Middle frontal gyrus (tissue), 1 donor: ENCODE data around the gene VAMP8.
"Not testable (repeated sequence)": the region's sequence is repeated elsewhere in the genome, so short reads cannot be mapped to it uniquely, and the experiment has no call there.

Experiments used
- DNase-seq: peaks from one replicate; pipeline ENCODE4 v3.0.0-alpha.2; 2015; ENCODE audit warnings: low spot score; ENCODE audit errors: extremely low spot score

The VAMP8 gene

DNA sequence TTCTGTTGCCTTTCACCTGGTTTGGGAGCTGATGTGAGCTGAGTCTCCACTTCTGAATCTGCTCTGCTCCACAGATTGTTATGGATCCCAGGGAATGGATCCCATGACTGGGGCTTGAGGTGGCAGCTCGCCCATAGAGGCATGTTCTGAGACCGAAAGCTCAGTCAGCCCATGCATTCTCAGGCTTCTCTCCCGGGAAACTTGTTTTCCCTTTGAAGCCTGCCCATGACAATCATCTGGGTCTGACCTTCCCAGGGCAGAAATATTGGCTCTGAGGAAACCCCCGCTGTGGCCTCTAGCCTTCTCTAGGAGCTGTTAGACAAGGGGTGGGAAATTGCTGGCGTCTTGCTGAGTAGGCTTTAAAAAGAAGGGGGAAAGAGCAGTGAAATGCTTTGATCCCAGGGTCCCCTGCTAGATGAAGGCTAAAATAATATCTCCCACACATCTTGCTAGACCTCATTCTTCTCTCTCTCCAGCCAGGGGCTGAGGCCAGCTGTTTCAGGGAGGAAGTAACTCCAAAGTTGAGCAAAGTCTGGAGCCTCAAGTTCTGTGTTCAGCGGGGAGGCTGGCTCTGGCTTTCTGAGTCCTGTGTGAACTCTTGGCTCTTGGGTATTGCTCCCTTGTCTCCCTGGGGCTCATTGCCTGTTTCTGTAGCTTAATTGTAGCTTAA, 2.0 kb downstream of the VAMP8 start:
- no peak for DNase-seq

DNA sequence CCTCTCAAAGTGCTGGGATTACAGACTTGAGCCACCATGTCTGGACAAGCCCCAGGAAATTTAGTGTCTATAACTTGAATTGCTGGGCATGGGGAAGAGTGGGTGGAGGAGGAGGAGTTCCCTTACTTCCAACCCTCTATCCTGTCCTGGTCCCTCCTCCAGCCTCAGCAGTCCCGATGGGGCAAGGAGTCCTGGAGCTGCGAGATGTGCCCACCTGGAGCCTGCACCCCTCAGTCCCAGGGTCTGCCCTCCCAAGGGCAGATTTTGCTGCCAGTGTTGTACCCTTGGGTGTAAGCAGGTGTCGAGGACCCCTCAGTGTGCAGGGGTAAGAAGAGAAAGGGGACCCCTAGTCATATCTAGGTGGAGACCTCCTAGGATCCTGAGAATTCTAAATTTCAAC, 2.8 kb downstream of the VAMP8 start:
- DNase-seq = no peak

DNA sequence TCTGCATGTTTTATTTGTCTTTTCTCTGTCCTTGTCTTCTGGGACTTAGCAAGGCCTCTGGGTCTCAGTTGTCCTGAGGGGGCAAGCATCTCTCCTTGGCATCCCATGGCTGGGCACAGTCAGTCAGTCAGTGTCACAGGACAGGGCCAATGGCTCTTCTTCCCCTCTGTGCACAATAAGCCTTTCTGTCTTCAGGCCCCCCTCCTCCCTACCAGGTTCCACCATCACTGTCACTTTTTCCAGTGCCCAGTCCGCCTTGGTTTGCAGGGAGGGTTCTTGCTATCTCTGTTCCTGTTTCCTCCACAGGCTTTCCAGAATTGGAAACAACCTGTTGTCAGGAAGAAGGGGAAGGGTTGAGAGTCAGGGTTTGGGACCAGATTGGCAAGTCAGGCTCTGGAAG, 5.1 kb downstream of the VAMP8 start:
- no peak for DNase-seq

DNA sequence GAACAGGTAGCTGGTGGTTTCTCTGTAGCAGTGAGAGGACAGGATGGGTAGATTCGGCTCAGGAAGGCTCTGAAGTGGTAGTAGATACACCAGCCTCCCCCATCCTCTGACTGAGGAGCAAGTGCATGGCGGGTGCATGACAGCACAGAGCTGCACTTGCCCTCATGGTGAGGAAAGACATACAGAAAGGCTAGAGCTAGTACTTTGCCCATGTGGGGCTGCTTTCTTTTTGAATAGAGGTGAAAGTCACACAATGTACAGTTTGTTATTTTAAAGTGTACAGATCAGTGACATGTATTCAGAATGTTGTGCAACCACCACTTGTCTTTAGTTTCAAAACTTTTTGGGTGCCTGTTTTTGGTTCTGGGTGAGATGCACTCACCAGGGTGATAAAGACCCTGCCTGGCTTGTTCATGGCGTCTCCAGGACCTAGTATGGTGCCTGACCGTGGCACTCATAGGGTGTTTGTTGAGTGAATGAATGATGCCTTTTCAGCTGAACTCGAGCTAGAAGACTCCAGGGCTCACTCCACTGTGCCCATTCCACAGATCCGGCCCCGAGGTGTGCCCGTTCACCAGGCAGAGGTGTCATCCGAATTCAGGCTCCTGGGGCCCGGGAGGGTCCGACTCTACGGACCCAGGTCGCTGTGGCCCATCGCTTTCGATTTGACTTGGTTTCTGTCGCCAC, 6.4 kb downstream of the VAMP8 start:
- DNase-seq = no peak

DNA sequence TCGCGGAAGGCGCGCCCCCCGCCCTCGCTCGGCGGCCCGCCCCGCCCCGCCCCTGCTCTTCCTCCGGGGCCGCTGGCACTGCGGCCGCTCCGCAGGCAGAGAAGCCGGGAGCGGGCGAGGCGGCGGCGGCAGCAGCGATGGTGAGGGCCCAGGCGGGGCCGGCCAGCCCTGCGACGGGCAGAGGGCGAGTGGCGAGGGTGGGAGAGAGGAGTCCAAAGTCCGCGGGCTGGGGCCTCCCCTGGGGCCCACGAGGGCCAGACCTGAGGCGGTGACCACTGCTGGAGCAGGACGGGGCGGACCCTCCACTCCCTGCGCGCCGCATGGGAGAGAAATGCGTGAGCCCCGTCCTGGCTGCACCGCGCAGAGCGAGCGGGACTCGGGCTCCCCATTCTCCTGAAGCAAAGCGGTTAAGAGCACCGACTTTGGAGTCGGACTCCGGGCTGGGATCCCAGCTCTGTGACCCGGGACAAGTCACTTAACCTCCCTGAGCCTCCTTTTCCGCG, 7.0 kb downstream of the VAMP8 start, which contains the start of gene VAMP5:
VAMP5 (plus strand) TSS at position 78 of the 503 bp plus-strand sequence; CDS start at position 138, 60 bp downstream.
- no peak for DNase-seq

DNA sequence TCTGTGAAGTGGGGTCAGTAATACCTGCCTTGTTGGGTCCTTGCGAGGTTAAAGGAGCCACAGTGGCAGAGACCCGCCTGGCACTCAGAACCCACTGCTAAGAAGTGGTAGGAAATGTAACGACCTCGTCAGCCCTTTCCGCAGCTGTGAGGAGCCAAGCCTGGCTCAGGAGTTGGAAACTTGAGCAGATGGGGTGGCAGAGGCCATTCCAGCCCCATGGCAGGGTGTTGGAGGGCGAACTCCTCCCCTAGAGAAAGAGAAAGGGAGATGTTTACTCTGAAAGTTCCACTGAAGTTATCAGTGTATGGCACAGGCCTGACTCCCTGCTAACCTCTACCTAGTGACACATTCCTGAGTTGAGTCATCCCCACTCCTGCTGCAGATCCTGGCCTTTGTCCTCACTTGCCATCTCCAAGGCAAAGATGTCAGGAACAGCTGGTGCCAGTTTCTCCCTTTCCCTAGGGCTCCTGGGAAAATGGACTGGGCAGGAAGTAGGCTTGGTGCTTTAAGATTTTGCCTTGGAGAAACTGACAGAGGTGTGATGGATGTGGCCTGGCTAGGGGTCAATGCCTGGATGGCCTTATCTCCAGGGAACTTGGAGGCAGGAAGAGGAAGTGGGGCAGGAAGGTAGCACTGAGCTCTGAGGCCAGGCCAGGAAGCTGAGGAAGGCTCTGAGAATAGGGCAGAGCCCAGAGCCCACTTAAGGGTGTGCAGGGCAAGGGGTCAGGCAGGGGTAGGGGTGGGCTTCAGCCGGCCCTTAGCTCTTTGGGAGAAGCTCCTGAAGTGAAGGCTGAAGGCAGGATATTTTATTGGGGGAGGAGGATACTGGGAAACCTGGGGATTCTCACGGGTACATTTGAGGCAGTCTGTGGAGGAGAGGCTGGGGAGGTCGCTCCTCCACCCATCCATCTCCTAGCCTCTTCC, 7.7 kb downstream of the VAMP8 start:
- DNase-seq = no peak

DNA sequence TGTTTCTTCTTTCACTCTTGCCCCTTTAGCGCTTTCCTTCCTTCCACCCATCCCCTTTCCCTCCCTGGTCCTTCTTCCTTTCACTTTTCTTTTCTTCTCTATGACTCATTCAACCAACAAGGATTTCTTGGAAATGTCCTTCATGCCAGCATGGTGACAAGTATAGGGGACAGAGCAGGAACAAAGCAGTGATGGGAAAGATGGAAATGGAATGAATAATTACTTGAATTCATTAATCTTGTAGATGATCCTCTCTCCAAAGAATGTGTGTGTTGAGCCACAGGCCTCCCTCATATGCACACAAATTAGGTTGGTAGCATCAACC, 8.4 kb downstream of the VAMP8 start:
- DNase-seq = no peak

DNA sequence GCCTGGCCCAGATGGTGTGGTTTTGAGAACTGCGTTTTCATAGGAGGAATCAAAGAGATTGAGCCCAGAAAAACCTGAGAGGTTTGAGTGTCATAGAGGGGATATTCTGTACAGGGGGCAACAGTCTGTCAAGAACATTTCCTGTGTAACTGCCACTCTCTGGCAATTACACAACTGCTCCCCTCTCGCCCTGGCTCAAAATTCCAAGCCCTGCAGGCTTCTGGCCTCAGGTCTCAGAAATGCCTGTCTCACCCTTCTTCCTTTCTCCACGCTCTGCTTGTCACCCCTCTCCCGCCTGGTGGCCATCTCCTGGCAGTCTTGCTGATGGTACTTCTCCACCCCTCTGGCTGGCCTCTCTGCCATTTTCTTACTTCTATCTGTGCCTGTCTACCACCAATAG, 10.8 kb downstream of the VAMP8 start:
- no peak for DNase-seq

DNA sequence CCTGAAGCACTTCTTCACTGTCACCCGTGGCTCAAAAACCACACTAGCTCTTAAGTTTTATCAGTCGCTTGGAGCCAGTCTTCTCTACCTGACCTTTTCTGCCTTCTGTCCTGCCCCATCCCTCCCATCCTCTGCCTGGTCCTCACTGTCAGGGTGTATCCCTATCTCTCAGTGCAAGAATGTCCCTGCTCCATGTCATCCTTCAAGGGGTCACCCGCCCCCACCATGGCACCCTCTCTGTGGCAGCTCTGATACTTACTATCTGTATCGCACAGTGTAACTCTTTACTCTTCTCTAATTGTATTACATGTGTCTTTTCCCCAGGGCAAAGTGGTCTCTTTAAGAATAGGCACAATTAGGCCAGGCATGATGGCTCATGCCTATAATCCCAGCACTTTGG, 11.3 kb downstream of the VAMP8 start:
- DNase-seq = no peak

DNA sequence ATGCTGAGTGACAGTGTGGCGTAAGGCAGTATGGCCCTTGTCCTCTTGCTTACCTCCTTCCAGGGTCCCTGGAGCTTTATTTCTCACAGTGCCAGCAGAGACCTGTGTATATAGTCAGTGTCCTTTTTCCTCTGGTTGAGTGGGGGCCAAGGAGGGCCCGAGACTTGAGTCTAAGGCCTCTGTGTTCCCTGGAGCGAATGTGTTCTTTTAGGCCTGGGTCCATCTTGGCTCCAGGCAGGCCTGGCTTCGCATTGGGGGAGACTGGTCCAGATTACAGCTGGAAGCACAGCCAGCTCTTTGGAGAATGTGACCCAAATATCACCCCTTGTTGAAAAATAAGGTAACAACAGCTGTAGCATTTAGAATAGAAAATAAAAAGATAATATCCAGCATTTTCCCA, 11.8 kb downstream of the VAMP8 start:
- no peak for DNase-seq

DNA sequence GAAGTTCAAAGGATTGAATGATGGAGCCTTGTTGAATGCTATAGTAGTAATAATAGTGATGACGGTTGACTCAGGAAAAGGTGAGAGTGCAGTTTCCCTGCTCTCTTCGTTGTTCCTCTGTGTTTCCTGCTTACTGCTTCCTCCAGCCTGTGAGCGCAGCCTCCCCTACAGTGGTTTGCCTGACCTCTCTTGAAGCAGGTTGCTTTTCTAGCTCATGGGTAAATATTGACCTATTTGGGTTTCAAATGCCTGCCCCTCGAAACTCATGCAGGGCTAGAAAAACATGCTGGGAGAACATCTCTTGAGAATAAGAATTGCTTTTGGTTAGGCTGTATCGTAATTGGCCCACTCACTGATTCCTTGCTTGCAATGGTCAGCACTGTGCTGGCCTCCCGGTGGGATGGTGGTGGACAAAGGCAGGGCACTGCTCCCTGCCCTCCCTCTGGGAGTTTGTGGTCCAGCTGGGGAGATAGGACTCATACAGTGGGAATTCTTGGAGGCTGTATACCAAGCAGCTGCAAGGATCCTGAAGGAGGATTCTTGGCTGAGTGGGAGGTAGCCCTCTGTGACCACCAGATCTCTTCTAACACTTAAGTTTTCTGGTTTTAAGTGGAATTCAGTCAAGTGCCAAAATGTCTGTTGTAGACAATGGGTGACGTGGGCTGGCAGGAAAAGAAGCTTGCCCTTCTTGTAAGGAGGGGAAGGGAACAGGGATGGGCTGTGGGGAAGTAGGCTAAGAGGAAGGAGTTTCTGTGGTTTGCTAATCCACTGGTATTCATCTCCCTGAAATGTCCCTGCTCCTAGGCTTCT, 12.8 kb downstream of the VAMP8 start:
- no peak for DNase-seq

DNA sequence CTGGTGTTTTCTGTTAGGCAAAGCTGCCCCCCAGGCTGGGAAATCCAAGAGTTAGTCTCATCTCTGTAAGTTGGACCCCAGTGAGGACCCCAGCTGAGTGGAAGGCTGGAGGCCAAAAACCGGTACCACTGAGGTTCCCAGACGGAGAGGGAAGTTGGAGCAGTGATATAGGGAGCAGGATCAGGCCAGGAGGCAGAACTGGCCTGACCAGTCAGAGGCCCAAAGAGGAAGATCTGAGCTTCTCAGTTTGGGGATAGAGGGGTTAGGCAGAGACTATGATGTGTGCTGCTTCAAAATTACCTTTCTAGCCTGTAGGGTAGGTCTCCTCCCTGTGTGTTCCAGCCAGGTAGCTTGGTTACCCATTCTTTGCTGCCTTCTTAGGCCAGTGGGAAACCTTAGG, 13.6 kb downstream of the VAMP8 start:
- no peak for DNase-seq

DNA sequence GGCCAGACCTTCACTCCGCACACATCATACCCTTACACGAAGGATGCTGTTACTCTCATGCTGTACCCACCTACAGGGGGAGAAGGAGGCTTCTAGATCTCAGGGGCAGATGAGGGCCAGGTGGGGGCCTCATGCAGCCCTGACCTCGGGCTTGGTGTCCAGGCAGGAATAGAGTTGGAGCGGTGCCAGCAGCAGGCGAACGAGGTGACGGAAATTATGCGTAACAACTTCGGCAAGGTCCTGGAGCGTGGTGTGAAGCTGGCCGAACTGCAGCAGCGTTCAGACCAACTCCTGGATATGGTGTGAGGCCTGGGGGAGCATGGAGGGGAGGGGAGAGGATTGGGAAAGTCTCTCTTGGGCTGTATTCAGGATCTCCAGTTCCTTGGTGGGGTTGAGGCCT, 14.2 kb downstream of the VAMP8 start:
- DNase-seq = no peak

DNA sequence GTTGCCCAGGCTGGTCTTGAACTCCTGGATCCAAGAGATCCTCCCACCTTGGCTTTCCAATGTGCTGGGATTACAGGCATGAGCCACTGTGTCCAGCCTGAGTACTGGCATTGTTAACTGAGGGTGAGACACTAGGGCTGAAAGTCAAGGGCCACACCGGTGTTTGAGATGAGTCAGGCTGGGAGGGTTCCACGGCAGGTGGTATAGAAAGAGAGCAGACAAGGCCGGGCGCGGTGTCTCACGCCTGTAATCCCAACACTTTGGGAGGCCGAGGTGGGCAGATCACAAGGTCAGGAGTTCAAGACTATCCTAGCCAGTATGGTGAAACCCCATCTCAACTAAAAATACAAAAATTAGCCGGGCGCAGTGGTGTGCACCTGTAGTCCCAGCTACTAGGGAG, 14.9 kb downstream of the VAMP8 start:
- DNase-seq = not testable (repeated sequence)

DNA sequence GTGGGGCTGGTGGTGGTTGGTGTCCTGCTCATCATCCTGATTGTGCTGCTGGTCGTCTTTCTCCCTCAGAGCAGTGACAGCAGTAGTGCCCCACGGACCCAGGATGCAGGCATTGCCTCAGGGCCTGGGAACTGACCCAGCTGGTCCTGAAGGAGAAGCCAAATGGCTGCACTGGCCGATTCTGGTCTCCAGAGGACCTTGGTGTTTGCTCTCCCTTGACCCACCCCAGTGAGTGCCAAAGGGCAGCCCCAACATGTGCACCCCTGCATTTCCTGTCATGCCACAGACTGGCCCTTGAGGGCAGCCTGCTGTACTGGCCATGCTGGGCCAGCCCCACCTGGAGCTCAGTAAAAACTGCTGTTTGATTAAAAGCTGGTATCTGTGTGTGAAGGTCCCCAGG, 15.6 kb downstream of the VAMP8 start:
- DNase-seq = no peak

DNA sequence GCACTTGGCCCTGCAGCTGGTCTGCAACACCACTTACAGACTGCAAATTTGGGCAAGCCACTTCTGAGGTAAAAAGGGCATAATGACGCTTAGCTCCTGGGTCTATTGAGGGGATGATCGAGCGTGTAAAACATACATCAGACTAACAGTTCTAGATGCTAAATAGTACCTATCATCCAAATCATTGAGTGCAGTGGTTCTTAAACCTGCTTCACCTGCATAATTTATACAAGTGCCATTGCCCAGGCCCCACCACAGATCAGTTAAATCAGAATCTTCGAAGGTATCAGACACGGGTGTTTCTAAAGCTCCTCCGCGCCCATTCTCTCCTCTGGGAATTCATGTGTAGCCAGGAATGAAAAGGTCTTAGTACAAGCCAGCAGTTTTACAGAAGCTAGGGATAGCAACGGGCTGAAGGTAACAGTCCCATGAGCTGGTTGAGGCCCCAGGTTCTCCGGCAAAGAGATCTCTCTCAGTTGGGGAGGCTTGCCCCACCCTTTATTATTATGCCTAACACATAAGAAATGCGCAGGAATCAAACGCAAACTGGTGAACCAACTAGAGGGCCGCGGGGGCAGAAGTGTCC, 17.4 kb downstream of the VAMP8 start:
- DNase-seq = no peak

DNA sequence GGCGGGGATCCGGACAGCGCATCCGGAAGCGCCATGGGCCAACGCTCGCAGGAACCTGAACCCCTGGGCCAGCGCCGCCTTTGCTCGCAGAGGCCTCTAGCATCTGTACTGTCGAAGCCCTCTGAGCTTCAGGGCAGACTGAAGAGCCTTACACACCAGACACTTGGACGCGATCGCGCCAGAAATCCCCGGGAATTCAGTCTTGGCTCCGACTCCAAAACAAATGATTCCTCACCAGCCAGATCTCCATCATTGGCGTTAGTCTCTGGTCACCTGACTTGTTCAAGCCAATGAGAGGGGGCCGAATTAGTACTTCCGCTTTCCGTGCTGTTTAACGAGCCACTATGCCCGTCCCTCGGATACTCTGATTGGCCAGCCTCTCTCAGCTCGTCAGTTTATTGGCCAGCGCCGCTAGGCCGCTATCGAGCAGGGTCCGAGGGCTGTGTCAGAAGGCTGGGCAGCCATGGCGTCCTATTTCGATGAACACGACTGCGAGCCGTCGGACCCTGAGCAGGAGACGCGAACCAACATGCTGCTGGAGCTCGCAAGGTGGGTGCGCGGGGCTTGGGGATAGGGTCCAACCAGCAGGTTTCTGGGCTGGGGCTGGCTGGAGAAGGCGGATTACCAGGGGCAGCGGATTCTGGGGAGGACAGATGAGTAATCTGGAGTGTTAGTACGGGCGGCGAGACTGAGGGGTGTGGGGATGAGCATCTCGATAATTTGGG, 18.1 kb downstream of the VAMP8 start, which contains the start of gene RNF181:
RNF181 (plus strand) TSS at position 445 of the 725 bp plus-strand sequence; CDS start at position 464, 19 bp downstream.
- DNase-seq = peak; percentile 98

DNA sequence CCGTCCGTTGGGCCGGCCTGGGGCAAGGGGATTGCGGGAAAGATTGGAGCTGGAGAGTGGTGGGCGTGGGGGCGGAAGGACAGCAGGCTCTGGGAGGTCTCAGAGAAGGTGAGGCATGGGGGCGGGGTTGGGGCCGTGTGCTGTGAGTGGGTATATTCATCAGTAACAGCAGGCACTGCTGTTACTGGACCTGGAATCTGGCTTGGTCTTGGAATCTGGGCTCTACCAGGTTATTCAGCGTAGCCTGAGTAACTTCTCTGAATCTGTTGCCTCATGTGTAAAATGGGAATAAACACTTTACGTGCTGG, 18.6 kb downstream of the VAMP8 start:
- DNase-seq = no peak

DNA sequence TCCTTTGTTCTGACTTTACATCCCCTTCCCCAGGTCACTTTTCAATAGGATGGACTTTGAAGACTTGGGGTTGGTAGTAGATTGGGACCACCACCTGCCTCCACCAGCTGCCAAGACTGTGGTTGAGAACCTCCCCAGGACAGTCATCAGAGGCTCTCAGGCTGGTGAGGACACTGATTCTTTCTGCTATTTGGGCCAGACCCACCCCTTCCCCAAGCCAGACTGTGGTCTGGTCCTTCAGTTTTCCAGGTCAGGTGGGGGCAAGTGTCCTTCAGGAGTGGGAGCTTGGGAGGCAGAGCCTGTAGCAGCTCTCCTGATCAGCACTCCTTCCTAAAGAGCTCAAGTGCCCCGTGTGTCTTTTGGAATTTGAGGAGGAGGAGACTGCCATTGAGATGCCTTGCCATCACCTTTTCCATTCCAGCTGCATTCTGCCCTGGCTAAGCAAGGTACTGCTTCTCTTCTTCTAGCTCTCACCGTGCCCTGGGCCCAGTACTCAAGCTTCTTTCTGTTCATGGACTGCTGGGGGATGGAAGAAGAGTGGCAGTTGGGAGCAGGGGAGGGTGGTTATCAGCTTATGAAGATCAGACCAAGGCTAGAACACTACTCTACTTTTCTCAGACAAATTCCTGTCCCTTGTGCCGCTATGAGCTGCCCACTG, 19.2 kb downstream of the VAMP8 start:
- DNase-seq = no peak

DNA sequence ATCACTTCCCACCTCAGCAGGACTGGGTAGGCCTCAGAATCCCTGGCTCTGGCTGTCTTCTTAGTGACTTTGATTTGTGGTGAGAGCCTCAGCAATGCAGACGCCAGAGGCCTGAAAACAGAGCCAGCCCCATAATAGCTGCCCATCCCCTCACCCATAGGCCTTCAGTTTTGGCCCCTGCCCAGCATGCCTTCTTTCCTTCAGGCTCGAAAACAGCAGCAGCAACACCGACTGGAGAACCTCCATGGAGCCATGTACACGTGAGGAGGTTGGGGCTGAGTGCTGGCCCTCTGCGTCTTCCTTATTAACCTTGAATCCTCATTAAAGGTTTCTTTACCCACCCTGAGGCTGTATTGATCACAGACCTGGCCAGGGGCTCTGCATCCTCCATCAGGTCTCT, 19.9 kb downstream of the VAMP8 start:
- no peak for DNase-seq
